Stimulated activated CD4-positive, alpha-beta T cell treated with anti-CD3 and anti-CD28 coated beads, Interleukin-1b, Interleukin-23, amount 100 ng/mL, for 48 hours (primary cell): ENCODE results near the gene GRK6.

Experiments
- DNase-seq: peaks from one replicate; pipeline ENCODE4 v3.0.0-alpha.2; 2020

GRK6 gene

DNA sequence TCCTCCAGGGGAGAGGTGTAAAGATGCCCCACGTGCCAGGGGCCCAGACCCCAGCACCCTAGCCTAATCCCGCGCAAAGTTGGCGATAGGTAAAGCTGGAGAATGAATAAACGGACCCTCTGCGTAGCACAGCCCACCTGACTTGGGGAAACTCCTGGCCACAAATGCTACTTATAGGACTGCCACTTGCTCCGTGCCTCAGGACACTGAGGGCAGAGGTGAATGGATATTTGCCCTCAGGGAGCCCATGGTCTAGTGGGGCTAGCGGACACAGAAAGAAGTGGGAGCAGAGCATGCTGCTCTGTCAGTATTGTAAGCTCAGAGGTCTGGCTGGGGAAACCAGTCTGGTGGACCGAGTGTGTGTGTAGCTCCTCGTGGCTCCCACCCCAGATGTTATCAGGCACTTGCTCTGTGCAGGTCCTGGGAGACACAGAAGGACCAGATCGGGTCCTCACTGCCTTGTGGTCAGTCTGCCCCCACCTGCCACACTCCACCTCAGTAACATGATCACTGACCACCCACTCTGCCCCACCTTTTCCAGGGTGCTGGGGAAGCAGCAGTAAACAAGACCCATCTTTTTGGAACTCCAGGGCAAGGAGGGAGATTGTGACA, 841 bp downstream of the GRK6 start:
- DNase-seq, result no peak

DNA sequence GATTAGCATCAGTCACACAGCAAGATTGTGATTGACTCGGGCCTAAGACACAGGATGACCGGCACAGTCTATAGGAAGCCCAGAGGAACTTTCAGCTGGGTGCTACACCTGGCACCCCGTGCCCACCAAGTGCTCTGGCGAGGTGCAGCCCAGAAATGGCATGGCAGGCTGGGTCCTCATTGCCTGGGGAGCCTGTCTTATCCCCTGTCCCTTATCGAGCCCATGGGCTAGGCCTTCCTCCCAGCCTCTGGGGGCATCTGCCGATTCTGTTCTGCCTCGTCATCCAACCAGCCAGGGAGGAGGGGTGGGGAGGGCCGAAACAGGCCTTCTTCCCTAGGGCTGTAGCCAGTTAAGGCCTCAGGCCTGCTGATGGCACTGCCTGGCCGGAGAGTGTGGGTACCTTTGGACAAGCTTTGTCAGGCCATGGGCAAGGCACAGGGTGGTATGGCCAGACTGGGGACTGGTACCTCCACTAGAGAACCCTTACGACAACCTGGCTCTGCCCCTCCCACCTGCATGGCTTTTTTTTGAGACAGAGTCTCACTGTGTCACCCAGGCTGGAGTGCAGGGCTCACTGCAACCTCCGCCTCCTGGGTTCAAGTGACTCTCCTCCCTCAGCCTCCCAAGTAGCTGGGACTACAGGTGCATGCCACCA, 1.6 kb downstream of the GRK6 start:
- DNase-seq, result peak; percentile 61

DNA sequence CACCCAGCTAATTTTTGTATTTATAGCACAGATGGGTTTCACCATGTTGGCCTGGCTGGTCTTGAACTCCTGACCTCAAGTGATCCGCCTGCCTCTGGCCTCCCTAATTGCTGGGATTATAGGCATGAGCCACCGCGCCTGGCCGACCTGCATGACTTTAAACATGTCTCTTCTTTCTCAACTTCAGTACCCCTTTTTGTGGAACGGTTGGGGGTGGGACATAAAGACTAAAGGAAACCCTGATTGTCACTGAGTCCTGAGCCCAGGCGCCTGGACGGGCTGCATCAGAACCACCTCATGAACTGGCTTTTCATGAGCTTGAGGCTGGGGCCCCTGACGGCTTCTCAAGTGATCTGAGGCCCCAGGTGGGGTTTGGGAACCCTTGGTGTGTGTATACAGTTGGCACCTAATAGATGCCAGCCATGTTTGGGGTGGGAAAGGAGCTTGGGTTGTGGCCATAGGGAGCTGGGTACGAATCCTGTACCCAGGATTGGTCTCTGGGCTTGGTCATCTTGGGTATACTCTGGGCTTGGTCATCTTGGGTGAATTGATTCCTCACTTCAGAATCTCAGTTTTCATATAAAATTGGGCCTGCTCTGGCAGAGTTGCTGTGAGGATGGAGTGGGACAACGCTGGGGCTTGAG, 2.2 kb downstream of the GRK6 start:
- no peak for DNase-seq

- peak; percentile 95 for DNase-seq
These were observed 3.0 kb downstream of the GRK6 start for GRCh38 chr5:177429248-177430040.

DNA sequence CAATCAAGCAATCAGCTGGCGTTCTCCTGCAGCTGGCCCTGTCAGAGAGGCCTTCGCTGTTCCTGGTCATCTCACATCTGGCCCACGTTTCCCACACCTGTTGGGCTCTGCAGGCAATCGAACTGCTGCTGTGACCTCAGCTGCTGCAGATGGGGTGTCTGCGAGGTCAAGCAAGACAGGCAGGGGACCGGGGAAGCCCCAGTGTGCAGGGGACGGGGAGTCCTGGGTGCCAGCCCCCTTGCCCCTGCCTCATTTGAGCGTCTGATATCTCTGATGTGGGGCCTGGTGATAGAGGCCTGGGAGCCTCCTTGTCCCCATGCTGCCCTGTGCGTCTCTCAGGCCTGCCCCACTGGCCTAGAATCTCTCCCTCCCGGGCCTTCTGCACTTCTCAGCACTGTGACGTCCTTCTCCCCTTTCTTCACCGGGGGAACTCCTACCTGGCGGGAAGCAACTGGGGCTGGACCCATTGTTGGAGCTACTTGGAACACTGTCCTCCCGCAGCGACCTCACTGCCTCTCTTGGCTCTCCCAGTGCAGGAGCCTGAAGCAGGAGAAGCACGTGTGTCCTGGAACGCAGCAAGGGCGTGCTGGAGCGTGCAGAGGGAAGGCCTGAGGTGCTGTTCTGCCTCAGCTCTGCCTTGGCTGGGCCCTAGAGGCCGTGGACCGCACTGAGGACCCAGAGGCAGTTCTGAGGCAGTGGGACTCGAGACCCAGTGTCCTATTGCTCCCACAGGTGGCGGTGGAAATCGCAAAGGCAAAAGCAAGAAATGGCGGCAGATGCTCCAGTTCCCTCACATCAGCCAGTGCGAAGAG, 3.9 kb downstream of the GRK6 start:
- no peak for DNase-seq

GRCh38 chr5:177430972-177431316, 4.5 kb downstream of the GRK6 start:
- no peak for DNase-seq

- DNase-seq, result peak; percentile 85
These were observed 5.1 kb downstream of the GRK6 start for GRCh38 chr5:177431317-177432142.

DNA sequence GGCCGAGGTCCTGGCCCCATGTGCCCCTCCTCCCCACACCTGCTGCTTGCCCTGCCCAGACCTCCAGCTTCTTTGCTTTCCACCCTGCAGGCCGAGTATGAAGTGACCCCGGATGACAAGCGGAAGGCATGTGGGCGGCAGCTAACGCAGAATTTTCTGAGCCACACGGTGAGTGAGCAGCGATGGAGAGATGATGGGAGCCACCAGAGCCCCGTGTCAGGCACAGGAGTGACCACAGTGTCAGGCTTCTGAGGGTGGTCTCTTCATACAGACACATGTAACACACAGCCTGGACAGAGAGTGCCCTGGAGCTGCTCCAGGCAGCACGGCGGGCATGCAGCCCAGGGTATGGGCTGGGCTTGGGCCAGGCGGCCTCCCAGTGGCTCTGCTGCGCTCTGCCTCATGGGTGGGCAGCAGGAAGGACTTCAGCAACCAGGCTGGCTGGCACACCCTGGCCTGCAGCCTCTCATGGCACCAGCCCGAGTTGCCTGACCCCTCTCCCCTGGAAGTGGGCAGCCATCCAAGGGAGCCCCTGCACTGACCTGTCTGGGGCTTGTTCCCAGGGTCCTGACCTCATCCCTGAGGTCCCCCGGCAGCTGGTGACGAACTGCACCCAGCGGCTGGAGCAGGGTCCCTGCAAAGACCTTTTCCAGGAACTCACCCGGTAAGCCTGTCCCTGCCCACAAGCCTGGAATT, 5.8 kb downstream of the GRK6 start:
- DNase-seq, result peak; percentile 66

DNA sequence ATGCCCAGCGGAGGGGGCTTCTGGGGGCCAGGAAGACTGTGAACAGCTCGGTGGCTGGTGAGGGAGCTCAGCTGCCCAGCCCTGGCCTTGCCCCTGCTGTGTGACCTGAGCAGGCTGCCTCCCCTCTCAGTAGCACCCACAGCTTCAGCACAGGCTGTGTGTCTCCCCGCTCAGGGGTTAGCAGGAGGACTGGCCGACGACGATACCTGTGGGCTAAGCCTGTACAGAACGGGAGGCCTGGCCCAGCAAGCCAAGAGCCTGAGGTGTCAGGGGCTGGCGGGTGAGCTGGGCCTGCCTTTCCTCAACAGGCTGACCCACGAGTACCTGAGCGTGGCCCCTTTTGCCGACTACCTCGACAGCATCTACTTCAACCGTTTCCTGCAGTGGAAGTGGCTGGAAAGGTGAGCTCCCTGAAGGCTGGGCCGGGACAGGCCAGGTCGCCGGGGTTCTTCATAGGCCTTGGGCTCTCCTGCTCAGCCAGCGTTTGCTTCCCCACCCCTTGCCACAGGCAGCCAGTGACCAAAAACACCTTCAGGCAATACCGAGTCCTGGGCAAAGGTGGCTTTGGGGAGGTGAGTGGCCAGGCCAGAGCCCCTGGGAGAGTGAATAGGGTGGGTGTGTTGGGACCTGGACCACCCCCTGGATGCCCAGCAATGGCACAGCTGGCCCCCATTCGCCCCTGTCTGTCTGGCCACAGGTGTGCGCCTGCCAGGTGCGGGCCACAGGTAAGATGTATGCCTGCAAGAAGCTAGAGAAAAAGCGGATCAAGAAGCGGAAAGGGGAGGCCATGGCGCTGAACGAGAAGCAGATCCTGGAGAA, 6.6 kb downstream of the GRK6 start:
- no peak for DNase-seq

GRCh38 chr5:177433658-177434217, 7.3 kb downstream of the GRK6 start:
- peak; percentile 11 for DNase-seq

- DNase-seq, result peak; percentile 82
These were observed 8.0 kb downstream of the GRK6 start for GRCh38 chr5:177434437-177434836.

GRCh38 chr5:177434942-177435738, 8.7 kb downstream of the GRK6 start:
- peak; percentile 1 for DNase-seq

- DNase-seq, result peak; percentile 2
These were observed 9.5 kb downstream of the GRK6 start for GRCh38 chr5:177435847-177436536.

DNA sequence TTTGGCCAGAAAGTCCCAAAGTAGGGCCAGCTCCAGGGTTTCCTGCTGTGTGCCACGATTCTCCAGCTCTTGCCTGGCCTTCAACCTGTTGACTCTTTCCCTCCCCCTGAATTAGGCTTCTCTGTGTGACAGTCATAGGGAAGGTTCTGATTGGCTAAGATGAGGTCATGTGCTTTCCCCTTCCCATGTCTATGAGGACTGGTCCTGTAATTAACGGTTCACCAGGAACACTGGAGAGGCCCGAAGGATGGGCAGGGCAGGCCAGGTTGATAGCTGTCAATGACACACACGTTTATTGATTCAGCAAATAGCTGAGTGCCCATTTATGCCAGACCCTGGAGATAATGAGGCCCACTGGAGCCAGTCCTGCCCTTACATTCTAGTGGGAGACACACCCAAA, 11.1 kb downstream of the GRK6 start:
- no peak for DNase-seq

- DNase-seq, result peak; percentile 3
These were observed 12.0 kb downstream of the GRK6 start for GRCh38 chr5:177438468-177438867.

GRCh38 chr5:177439518-177440053, 13.1 kb downstream of the GRK6 start:
- DNase-seq, result no peak

- peak; percentile 56 for DNase-seq
These were observed 13.9 kb downstream of the GRK6 start for GRCh38 chr5:177440211-177440989.
